ENCODE results near the gene DAPK2.

The DAPK2 gene

GRCh38 chr15:63881431-63881830 lies 164.9 kb downstream of the DAPK2 start:
- H3K4me3 Mint-ChIP-seq, result no peak overlapping the region
- peaks cover 3% of the 10 kb centered on the region for H3K27me3 Mint-ChIP-seq (ENCODE audit: low read depth)
- H3K27ac Mint-ChIP-seq, result no peak overlapping the region
- no peaks in the 10 kb centered on the region for H3K4me1 Mint-ChIP-seq
- no peaks in the 10 kb centered on the region for H3K36me3 Mint-ChIP-seq (ENCODE audit: low read depth)
- no peaks in the 10 kb centered on the region for H3K9me3 Mint-ChIP-seq
- TF ChIP-seq, protein P1, sequence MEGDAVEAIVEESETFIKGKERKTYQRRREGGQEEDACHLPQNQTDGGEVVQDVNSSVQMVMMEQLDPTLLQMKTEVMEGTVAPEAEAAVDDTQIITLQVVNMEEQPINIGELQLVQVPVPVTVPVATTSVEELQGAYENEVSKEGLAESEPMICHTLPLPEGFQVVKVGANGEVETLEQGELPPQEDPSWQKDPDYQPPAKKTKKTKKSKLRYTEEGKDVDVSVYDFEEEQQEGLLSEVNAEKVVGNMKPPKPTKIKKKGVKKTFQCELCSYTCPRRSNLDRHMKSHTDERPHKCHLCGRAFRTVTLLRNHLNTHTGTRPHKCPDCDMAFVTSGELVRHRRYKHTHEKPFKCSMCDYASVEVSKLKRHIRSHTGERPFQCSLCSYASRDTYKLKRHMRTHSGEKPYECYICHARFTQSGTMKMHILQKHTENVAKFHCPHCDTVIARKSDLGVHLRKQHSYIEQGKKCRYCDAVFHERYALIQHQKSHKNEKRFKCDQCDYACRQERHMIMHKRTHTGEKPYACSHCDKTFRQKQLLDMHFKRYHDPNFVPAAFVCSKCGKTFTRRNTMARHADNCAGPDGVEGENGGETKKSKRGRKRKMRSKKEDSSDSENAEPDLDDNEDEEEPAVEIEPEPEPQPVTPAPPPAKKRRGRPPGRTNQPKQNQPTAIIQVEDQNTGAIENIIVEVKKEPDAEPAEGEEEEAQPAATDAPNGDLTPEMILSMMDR (IDR thresholded peaks at IDR 0.05; ENCODE audit: unreplicated experiment in 3 of 3), result no peak

DNA sequence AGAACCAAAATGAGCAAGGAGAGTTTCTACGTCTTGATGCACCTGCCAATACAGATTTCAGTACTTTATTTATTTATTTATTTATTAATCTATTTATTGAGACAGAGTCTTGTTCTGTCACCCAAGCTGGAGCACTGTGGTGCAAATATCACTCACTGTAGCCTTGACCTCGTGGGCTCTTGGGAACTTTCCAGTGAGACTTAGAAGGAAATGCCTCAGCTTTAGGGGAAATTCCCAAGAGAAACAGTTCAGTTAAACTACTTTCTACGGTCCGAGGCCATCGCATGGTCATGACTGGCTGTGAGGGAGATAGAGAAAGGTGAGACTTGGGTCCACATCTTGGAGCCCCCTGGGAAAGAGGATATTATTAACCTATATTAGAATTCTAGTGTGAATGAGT lies 165.5 kb downstream of the DAPK2 start:
- TF ChIP-seq, protein P1 (IDR thresholded peaks at IDR 0.05; ENCODE audit: unreplicated experiment in 3 of 3), result no peak
- peaks cover 3% of the 10 kb centered on the region for H3K27me3 Mint-ChIP-seq (ENCODE audit: low read depth)
- no peak overlapping the region for H3K27ac Mint-ChIP-seq
- H3K36me3 Mint-ChIP-seq (ENCODE audit: low read depth), result no peaks in the 10 kb centered on the region
- no peaks in the 10 kb centered on the region for H3K4me1 Mint-ChIP-seq
- no peak overlapping the region for H3K4me3 Mint-ChIP-seq
- no peaks in the 10 kb centered on the region for H3K9me3 Mint-ChIP-seq

GRCh38 chr15:63879995-63880394 lies 166.3 kb downstream of the DAPK2 start:
- no peak overlapping the region for H3K4me3 Mint-ChIP-seq
- TF ChIP-seq, protein P1 (IDR thresholded peaks at IDR 0.05; ENCODE audit: unreplicated experiment in 3 of 3), result no peak
- H3K27ac Mint-ChIP-seq, result no peak overlapping the region
- H3K36me3 Mint-ChIP-seq (ENCODE audit: low read depth), result no peaks in the 10 kb centered on the region
- H3K9me3 Mint-ChIP-seq, result no peaks in the 10 kb centered on the region
- peaks cover 3% of the 10 kb centered on the region for H3K27me3 Mint-ChIP-seq (ENCODE audit: low read depth)
- no peaks in the 10 kb centered on the region for H3K4me1 Mint-ChIP-seq

DNA sequence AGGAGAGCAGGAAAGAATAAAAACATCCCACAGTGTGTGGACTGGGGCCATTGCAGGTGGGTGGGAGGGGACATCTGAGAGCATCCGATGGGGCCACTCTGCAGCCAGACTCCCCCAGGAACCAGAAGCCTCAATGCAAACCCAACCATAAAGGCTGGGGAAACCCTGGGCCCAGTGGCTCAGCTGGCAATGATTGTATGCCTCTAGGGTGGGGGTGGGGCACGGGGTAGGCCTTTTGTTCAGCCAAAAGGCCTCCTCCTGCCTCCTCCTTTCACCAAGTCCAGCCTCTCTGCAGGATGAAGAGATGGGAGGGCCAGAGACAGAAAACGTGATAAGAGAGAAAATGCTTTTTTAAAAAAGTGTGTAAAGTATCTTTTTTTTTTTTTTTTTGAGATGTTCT lies 167.1 kb downstream of the DAPK2 start:
- no peaks in the 10 kb centered on the region for H3K36me3 Mint-ChIP-seq (ENCODE audit: low read depth)

GRCh38 chr15:63877713-63878271 lies 168.5 kb downstream of the DAPK2 start:
- no peaks in the 10 kb centered on the region for H3K36me3 Mint-ChIP-seq (ENCODE audit: low read depth)
- no peaks in the 10 kb centered on the region for H3K4me1 Mint-ChIP-seq
- H3K9me3 Mint-ChIP-seq, result peaks cover 2% of the 10 kb centered on the region
- H3K27me3 Mint-ChIP-seq (ENCODE audit: low read depth), result peaks cover 3% of the 10 kb centered on the region
- TF ChIP-seq, protein P1 (IDR thresholded peaks at IDR 0.05; ENCODE audit: unreplicated experiment in 3 of 3), result no peak
- no peak overlapping the region for H3K27ac Mint-ChIP-seq
- H3K4me3 Mint-ChIP-seq, result no peak overlapping the region

More for the DNA sequence above, 167.1 kb downstream of the DAPK2 start:
- TF ChIP-seq, protein P1 (IDR thresholded peaks at IDR 0.05; ENCODE audit: unreplicated experiment in 3 of 3), result no peak
- Mint-ChIP-seq H3K4me3 (no peak overlapping the region), H3K27me3 (ENCODE audit: low read depth) (peaks cover 3% of the 10 kb centered on the region), H3K9me3 (no peaks in the 10 kb centered on the region), H3K4me1 (no peaks in the 10 kb centered on the region), H3K27ac (no peak overlapping the region)

DNA sequence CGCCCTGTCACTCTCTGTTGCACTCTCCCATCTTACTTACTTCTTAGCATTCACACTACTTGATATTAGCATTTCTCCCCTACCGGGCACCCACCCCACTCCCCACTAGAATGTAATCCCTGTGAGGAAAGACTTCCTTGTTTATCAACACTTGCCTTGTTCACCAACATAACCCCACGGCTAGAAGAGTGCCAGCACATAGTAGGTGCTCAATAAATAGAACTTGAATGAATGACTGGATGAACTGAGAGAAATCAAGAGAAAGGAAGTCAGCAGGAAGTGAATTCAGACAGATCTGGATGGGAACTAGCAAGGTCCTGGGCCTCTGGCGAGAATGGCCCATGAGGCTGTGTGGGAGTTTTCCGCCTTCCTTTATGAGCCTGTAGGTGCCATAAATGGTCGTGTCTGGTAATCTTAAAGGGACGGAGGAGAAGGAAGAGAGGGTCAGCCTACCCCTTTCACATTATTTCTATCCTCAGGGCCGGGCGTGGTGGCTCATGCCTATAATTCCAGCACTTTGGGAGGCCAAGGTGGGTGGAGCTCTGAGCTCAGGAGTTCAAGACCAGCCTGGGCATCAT lies 170.1 kb downstream of the DAPK2 start:
- H3K9me3 Mint-ChIP-seq, result peaks cover 3% of the 10 kb centered on the region
- TF ChIP-seq, protein P1 (IDR thresholded peaks at IDR 0.05; ENCODE audit: unreplicated experiment in 3 of 3), result no peak
- peaks cover 3% of the 10 kb centered on the region for H3K27me3 Mint-ChIP-seq (ENCODE audit: low read depth)
- no peaks in the 10 kb centered on the region for H3K36me3 Mint-ChIP-seq (ENCODE audit: low read depth)
- H3K4me3 Mint-ChIP-seq, result no peak overlapping the region
- H3K27ac Mint-ChIP-seq, result no peak overlapping the region
- no peaks in the 10 kb centered on the region for H3K4me1 Mint-ChIP-seq

Measured in nephron (organoid).